Panc1 (cell line): Measurements from ENCODE around the gene CFAP221. TPM values are rescaled to one million over a fixed set of nuclear protein-coding genes. Genes with fewer than 3 reads are reported as not detected.

Source experiments
- ATAC-seq: fragments of 200-7000 bp; cut with Tn5 transposase; 2 replicates; pipeline ENCODE4 v1.9.1; 2020; ENCODE audit warnings: mild to moderate bottlenecking, moderate library complexity
- BruUV-seq: library from RNA; stranded (reverse); fragments of 400-500 nt; replicated peaks from 2 replicates; lab custom pipeline; 2021; lab: Mats Ljungman, UMichigan
- CTCF ChIA-PET: fragments of 300-600 bp; sonication (Branson Sonifier 250); formaldehyde crosslinking; loops from one replicate; lab custom pipeline; 2022; ENCODE audit warnings: antibody characterized with exemption; lab: Charles Lee
- POLR2A ChIA-PET: fragments of 300-600 bp; sonication (Branson Sonifier 250); formaldehyde crosslinking; loops from one replicate; lab custom pipeline; 2022; ENCODE audit warnings: antibody characterized with exemption; lab: Charles Lee
- DNase-seq: peaks from one replicate; pipeline ENCODE4 v3.0.0-alpha.2; 2010; ENCODE audit warnings: low read depth, low spot score
- H3K27ac ChIP-seq: 2 replicates; pipeline ENCODE4 v1.5.1; 2011; ENCODE audit warnings: mild to moderate bottlenecking, low read length, inconsistent platforms
- H3K27me3 ChIP-seq: fragments of 200-500 bp; sonication (Bioruptor generic); 2 replicates; pipeline ENCODE4 v1.6.0; 2014; ENCODE audit warnings: low read length, inconsistent platforms; ENCODE audit not compliant: control insufficient read depth, insufficient read depth
- H3K36me3 ChIP-seq: fragments of 200-500 bp; sonication (Bioruptor generic); 2 replicates; pipeline ENCODE4 v1.5.1; 2014; ENCODE audit warnings: inconsistent platforms, mild to moderate bottlenecking, low read length, moderate library complexity; ENCODE audit not compliant: control insufficient read depth, insufficient read depth
- H3K4me1 ChIP-seq: 2 replicates; pipeline ENCODE4 v1.5.1; 2011; ENCODE audit warnings: inconsistent platforms, mild to moderate bottlenecking, low read length, moderate library complexity; ENCODE audit not compliant: control insufficient read depth, insufficient read depth
- H3K4me3 ChIP-seq, 2 experiments: 2 replicates each; pipeline ENCODE4 v1.5.1; 2011 to 2012; ENCODE audit warnings: low read depth in 2 of 2, low read length in 2 of 2, mild to moderate bottlenecking in 2 of 2, inconsistent platforms in 1 of 2, moderate library complexity in 1 of 2
- H3K9me3 ChIP-seq: fragments of 200-500 bp; sonication (Bioruptor generic); 2 replicates; pipeline ENCODE4 v1.5.1; 2014; ENCODE audit warnings: low read depth, mild to moderate bottlenecking, inconsistent platforms, low read length, moderate library complexity; ENCODE audit not compliant: control insufficient read depth, insufficient read depth
- CTCF ChIP-seq: fragments of 450-650 bp; IDR thresholded peaks from 2 replicates; pipeline ENCODE4 v1.5.1; 2017; ENCODE audit warnings: mild to moderate bottlenecking
- POLR2AphosphoS5 ChIP-seq: IDR thresholded peaks from 2 replicates; pipeline ENCODE4 v1.6.1; 2012; ENCODE audit warnings: mild to moderate bottlenecking, low read depth, low read length, moderate library complexity
- REST ChIP-seq, 2 experiments: IDR thresholded peaks; 2 replicates each; pipeline ENCODE4 v1.6.1; 2011 to 2012; ENCODE audit warnings: low read depth in 2 of 2, control low read depth in 1 of 2, low read length in 1 of 2, mild to moderate bottlenecking in 1 of 2, moderate library complexity in 1 of 2; ENCODE audit not compliant: insufficient read depth in 1 of 2
- SIN3A ChIP-seq: IDR thresholded peaks from 2 replicates; pipeline ENCODE4 v1.6.1; 2012; ENCODE audit warnings: low read depth, mild to moderate bottlenecking, low read length, moderate library complexity, borderline replicate concordance; ENCODE audit not compliant: insufficient read depth
- TCF7L2 ChIP-seq: IDR thresholded peaks from 2 replicates; pipeline ENCODE4 v1.6.1; 2011; ENCODE audit warnings: mild to moderate bottlenecking, low read depth, low read length, inconsistent platforms
- in situ Hi-C: cut with HindIII; loops from 2 replicates; pipeline ENCODE4 v1.10.0; 2016; ENCODE audit warnings: low sequenced_read_pairs, low pct_unique_long_range_greater_than_20kb
- intact Hi-C: fragments of 100-400 bp; cut with micrococcal nuclease; formaldehyde crosslinking; loops from one replicate; pipeline ENCODE4 v1.10.0; 2022; ENCODE audit not compliant: unreplicated experiment
- total RNA-seq: library from RNA; stranded (reverse); gene quantifications from one replicate; pipeline ENCODE4 v1.2.1, GENCODE V29; 2021; ENCODE audit not compliant: unreplicated experiment

Gene CFAP221
- total RNA-seq, 1 experiment from 2014 or later = not detected

GRCh38 chr2:119583291-119583690, 39.0 kb downstream of the CFAP221 start:
- Histone ChIP-seq H3K27ac (no peak overlapping the region), H3K36me3 (no peaks in the 10 kb centered on the region), H3K4me3 (no peak overlapping the region), H3K27me3 (peaks cover 2% of the 10 kb centered on the region; the same call in 1 of the 2 replicates), H3K9me3 (no peaks in the 10 kb centered on the region), H3K4me1 (no peaks in the 10 kb centered on the region)
- ATAC-seq (no peak), DNase-seq (no peak)
- BruUV-seq = no TSS peak
- no peak for TF ChIP-seq REST (IDR thresholded peaks at IDR 0.05; ENCODE audit: insufficient read depth in 1 of 2, low read depth in 2 of 2, low read length in 1 of 2)
- no peak for TF ChIP-seq TCF7L2
- TF ChIP-seq SIN3A = no peak
- TF ChIP-seq CTCF = no peak
- no peak for TF ChIP-seq POLR2AphosphoS5
- in situ Hi-C loops = no loop called here
- CTCF ChIA-PET = no interaction called here
- intact Hi-C loops = no loop called here
- POLR2A ChIA-PET = no interaction called here

GRCh38 chr2:119584469-119584868, 40.2 kb downstream of the CFAP221 start:
- intact Hi-C loops (no loop called here), in situ Hi-C loops (no loop called here)

More at GRCh38 chr2:119584469-119584868, 40.2 kb downstream of the CFAP221 start:
- Histone ChIP-seq H3K27me3 (peaks cover 2% of the 10 kb centered on the region), H3K4me3 (no peak overlapping the region), H3K36me3 (no peaks in the 10 kb centered on the region), H3K27ac (no peak overlapping the region), H3K9me3 (no peaks in the 10 kb centered on the region), H3K4me1 (no peaks in the 10 kb centered on the region)
- POLR2A ChIA-PET = no interaction called here
- DNase-seq = no peak
- TF ChIP-seq TCF7L2 (no peak), REST (IDR thresholded peaks at IDR 0.05; ENCODE audit: insufficient read depth in 1 of 2, low read depth in 2 of 2, low read length in 1 of 2) (no peak), CTCF (no peak), SIN3A (no peak), POLR2AphosphoS5 (no peak)
- ATAC-seq = no peak
- no TSS peak for BruUV-seq
- CTCF ChIA-PET = no interaction called here
